Brain pericyte (primary cell): ENCODE results near the gene BCL11B.

Experiments
- DNase-seq: peaks from one replicate; pipeline ENCODE4 v3.0.0-alpha.2; 2012; ENCODE audit warnings: low read depth, low spot score

The BCL11B gene

GRCh38 chr14:99137001-99137700 lies 134.8 kb downstream of the BCL11B start:
- no peak for DNase-seq

GRCh38 chr14:99136401-99136800 lies 135.6 kb downstream of the BCL11B start:
- DNase-seq = no peak

GRCh38 chr14:99136047-99136400 lies 136.0 kb downstream of the BCL11B start:
- DNase-seq = no peak

- no peak for DNase-seq
These were observed 137.4 kb downstream of the BCL11B start for GRCh38 chr14:99134516-99135046.

- no peak for DNase-seq
These were observed 138.1 kb downstream of the BCL11B start for GRCh38 chr14:99133636-99134515.

GRCh38 chr14:99132821-99133635 lies 139.0 kb downstream of the BCL11B start:
- DNase-seq = no peak

GRCh38 chr14:99131632-99132271 lies 140.2 kb downstream of the BCL11B start:
- DNase-seq = no peak

- no peak for DNase-seq
These were observed 142.0 kb downstream of the BCL11B start for GRCh38 chr14:99129998-99130397.

GRCh38 chr14:99129211-99129696 lies 142.7 kb downstream of the BCL11B start:
- no peak for DNase-seq

- DNase-seq = no peak
These were observed 143.8 kb downstream of the BCL11B start for GRCh38 chr14:99128185-99128584.

GRCh38 chr14:99127651-99128167 lies 144.3 kb downstream of the BCL11B start:
- no peak for DNase-seq

GRCh38 chr14:99125616-99126431 lies 146.2 kb downstream of the BCL11B start:
- no peak for DNase-seq

- DNase-seq = no peak
These were observed 146.9 kb downstream of the BCL11B start for GRCh38 chr14:99125113-99125512.

- no peak for DNase-seq
These were observed 147.4 kb downstream of the BCL11B start for GRCh38 chr14:99124482-99125105.

GRCh38 chr14:99123208-99123870 lies 148.7 kb downstream of the BCL11B start:
- DNase-seq = no peak

- DNase-seq = no peak
These were observed 149.4 kb downstream of the BCL11B start for GRCh38 chr14:99122521-99123125.

- DNase-seq = no peak
These were observed 150.6 kb downstream of the BCL11B start for GRCh38 chr14:99121319-99121875.
